K562 (cell line): ENCODE results near the gene CREB3L1. TPM values are rescaled to one million over a fixed set of nuclear protein-coding genes. Genes with fewer than 3 reads are reported as not detected.

Experiments used
- BRF1 ChIP-seq: IDR thresholded peaks from 3 replicates; pipeline ENCODE4 v1.6.1; 2011; ENCODE audit warnings: borderline replicate concordance, mild to moderate bottlenecking; ENCODE audit not compliant: insufficient read length; ENCODE audit errors: extremely low read depth
- CBX8 ChIP-seq: fragments of 200-600 bp; sonication (generic); IDR thresholded peaks from 2 replicates; pipeline ENCODE4 v1.6.1; 2012; ENCODE audit warnings: borderline replicate concordance, mixed run types, low read depth, mild to moderate bottlenecking, moderate library complexity, mixed read lengths, low read length, control low read depth, inconsistent platforms; ENCODE audit not compliant: poor library complexity, severe bottlenecking; ENCODE audit errors: extremely low read depth
- EGR1 ChIP-seq: fragments of 450-650 bp; conservative IDR thresholded peaks from 2 replicates; pipeline ENCODE4 v1.6.1; 2017; ENCODE audit warnings: mild to moderate bottlenecking
- GTF2E2 ChIP-seq: fragments of 200-800 bp; sonication (Bioruptor generic); IDR thresholded peaks from 2 replicates; pipeline ENCODE4 v1.6.1; 2016; ENCODE audit warnings: missing genetic modification characterization, missing compliant biosample characterization
- LARP7 ChIP-seq: fragments of 450-650 bp; IDR thresholded peaks from 2 replicates; pipeline ENCODE4 v1.6.1; 2016
- MEIS2 ChIP-seq: fragments of 450-650 bp; IDR thresholded peaks from 2 replicates; pipeline ENCODE4 v1.6.1; 2014; ENCODE audit warnings: mild to moderate bottlenecking; ENCODE audit not compliant: partially characterized antibody
- NBN ChIP-seq: fragments of 450-650 bp; IDR thresholded peaks from 2 replicates; pipeline ENCODE4 v1.6.1; 2016; ENCODE audit warnings: low read depth, mild to moderate bottlenecking
- NR2F6 ChIP-seq: fragments of 450-650 bp; formaldehyde crosslinking; IDR thresholded peaks from 2 replicates; pipeline ENCODE4 v1.4.0; 2020; ENCODE audit warnings: mild to moderate bottlenecking
- SAFB ChIP-seq: fragments of 200-400 bp; formaldehyde crosslinking; IDR thresholded peaks from 2 replicates; pipeline ENCODE4 v1.6.1; 2017; ENCODE audit warnings: low read depth, low read length, borderline replicate concordance
- SPI1 ChIP-seq: IDR thresholded peaks from 2 replicates; pipeline ENCODE4 v1.6.1; 2011; ENCODE audit warnings: low read depth, low read length, control low read depth, borderline replicate concordance
- STAG1 ChIP-seq: sonication (generic); formaldehyde crosslinking; IDR thresholded peaks from 2 replicates; pipeline ENCODE4 v1.5.0; 2020; ENCODE audit warnings: missing genetic modification reagents, borderline replicate concordance
- TARDBP ChIP-seq: fragments of 450-650 bp; IDR thresholded peaks from 2 replicates; pipeline ENCODE4 v1.6.1; 2016
- TFAP4 ChIP-seq: sonication (generic); formaldehyde crosslinking; IDR thresholded peaks from 2 replicates; pipeline ENCODE4 v1.8.0; 2022; ENCODE audit warnings: missing genetic modification reagents, mild to moderate bottlenecking, moderate library complexity, borderline replicate concordance
- THAP12 ChIP-seq: fragments of 250-450 bp; sonication (Bioruptor Pico); IDR thresholded peaks from 2 replicates; pipeline ENCODE4 v1.9.0; 2021; ENCODE audit warnings: mild to moderate bottlenecking, inconsistent platforms
- ZFX ChIP-seq: sonication (generic); formaldehyde crosslinking; IDR thresholded peaks from 2 replicates; pipeline ENCODE4 v1.8.0; 2022; ENCODE audit warnings: mild to moderate bottlenecking, missing genetic modification reagents, moderate library complexity
- ZNF121 ChIP-seq: sonication (generic); formaldehyde crosslinking; conservative IDR thresholded peaks from 2 replicates; pipeline ENCODE4 v1.8.0; 2022; ENCODE audit warnings: missing genetic modification reagents
- ZNF274 ChIP-seq: IDR thresholded peaks from 2 replicates; pipeline ENCODE4 v1.6.1; 2011; ENCODE audit warnings: low read depth, mild to moderate bottlenecking, low read length, moderate library complexity, borderline replicate concordance
- polyA plus RNA-seq, 8 experiments: library from polyadenylated mRNA; depleted of rRNA in 4 of 8; stranded (reverse) in 5 of 8; unstranded in 3 of 8; fragments of >200 nt; fragmentation: Nextera tagmentation in 2 of 8; fragmentation: Illumina TruSeq in 1 of 8; extraction: Ambion mirVana in 2 of 8; extraction: Trizol in 1 of 8; gene quantifications; 2 replicates each; pipeline versions ENCODE4 v1.2.1 to v1.2.3, GENCODE V29; 2011 to 2014; ENCODE audit warnings: inconsistent platforms in 1 of 8, missing spikeins in 1 of 8
- total RNA-seq, 7 experiments: library from RNA; depleted of rRNA in 6 of 7; stranded (reverse); fragments of >200 nt in 6 of 7; fragmentation: Illumina TruSeq in 2 of 7; extraction: Trizol in 2 of 7; gene quantifications; 2 replicates each; pipeline versions ENCODE4 v1.2.1 to v1.2.3, GENCODE V29; 2011 to 2021; ENCODE audit warnings: low replicate concordance in 1 of 7
- TF ChIP-seq, protein P1 (sequence below): fragments of 450-650 bp; IDR thresholded peaks from 2 replicates; pipeline ENCODE4 v1.6.1; 2016; ENCODE audit warnings: antibody characterized with exemption
- TF ChIP-seq, protein P2 (sequence below): fragments of 450-650 bp; IDR thresholded peaks from 2 replicates; pipeline ENCODE4 v1.6.1; 2018; ENCODE audit not compliant: partially characterized antibody

The CREB3L1 gene
- total and polyA plus RNA-seq, 9 of the 15 experiments (the other 6 are each of a cell fraction or from before 2014, with no cell fraction given), result 1.2 to 27.6 (median 3.7) TPM

- TF ChIP-seq, protein P1, sequence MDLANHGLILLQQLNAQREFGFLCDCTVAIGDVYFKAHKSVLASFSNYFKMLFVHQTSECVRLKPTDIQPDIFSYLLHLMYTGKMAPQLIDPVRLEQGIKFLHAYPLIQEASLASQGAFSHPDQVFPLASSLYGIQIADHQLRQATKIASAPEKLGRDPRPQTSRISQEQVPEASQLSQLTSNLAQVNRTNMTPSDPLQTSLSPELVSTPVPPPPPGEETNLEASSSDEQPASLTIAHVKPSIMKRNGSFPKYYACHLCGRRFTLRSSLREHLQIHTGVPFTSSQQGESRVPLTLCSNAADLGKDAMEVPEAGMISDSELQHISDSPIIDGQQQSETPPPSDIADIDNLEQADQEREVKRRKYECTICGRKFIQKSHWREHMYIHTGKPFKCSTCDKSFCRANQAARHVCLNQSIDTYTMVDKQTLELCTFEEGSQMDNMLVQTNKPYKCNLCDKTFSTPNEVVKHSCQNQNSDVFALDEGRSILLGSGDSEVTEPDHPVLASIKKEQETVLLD, result no peak
- no peak for TF ChIP-seq NR2F6 (CRISPR knock-in tag)
- TF ChIP-seq ZNF121 (CRISPR knock-in tag), result no peak
- TF ChIP-seq MEIS2, result no peak
- no peak for TF ChIP-seq BRF1
- no peak for TF ChIP-seq TARDBP
- TF ChIP-seq GTF2E2 (tag), result no peak
- no peak for TF ChIP-seq THAP12 (CRISPR knock-in tag)
- TF ChIP-seq EGR1, result no peak
- TF ChIP-seq, protein P2, sequence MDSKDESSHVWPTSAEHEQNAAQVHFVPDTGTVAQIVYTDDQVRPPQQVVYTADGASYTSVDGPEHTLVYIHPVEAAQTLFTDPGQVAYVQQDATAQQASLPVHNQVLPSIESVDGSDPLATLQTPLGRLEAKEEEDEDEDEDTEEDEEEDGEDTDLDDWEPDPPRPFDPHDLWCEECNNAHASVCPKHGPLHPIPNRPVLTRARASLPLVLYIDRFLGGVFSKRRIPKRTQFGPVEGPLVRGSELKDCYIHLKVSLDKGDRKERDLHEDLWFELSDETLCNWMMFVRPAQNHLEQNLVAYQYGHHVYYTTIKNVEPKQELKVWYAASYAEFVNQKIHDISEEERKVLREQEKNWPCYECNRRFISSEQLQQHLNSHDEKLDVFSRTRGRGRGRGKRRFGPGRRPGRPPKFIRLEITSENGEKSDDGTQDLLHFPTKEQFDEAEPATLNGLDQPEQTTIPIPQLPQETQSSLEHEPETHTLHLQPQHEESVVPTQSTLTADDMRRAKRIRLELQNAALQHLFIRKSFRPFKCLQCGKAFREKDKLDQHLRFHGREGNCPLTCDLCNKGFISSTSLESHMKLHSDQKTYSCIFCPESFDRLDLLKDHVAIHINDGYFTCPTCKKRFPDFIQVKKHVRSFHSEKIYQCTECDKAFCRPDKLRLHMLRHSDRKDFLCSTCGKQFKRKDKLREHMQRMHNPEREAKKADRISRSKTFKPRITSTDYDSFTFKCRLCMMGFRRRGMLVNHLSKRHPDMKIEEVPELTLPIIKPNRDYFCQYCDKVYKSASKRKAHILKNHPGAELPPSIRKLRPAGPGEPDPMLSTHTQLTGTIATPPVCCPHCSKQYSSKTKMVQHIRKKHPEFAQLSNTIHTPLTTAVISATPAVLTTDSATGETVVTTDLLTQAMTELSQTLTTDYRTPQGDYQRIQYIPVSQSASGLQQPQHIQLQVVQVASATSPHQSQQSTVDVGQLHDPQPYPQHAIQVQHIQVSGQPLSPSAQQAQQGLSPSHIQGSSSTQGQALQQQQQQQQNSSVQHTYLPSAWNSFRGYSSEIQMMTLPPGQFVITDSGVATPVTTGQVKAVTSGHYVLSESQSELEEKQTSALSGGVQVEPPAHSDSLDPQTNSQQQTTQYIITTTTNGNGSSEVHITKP, result no peak
- TF ChIP-seq NBN, result no peak
- TF ChIP-seq LARP7, result no peak
- TF ChIP-seq ZNF274, result no peak
- TF ChIP-seq SAFB, result no peak
- TF ChIP-seq ZFX (CRISPR knock-in tag), result no peak
- TF ChIP-seq STAG1 (CRISPR knock-in tag), result peak; percentile 48; the same call in 1 of the 2 replicates
- no peak for TF ChIP-seq CBX8
- TF ChIP-seq SPI1, result 0 out of 2 replicates have a peak, but pooled peaks have one; percentile 16
- no peak for TF ChIP-seq TFAP4 (CRISPR knock-in tag)
These were observed 37.7 kb downstream of the CREB3L1 start (continued) for GRCh38 chr11:46315033-46315738.
